ENCODE results near the gene TSC22D1. TPM values are rescaled to one million over a fixed set of nuclear protein-coding genes. Genes with fewer than 3 reads are reported as not detected.

TSC22D1 gene
- total RNA-seq, 1 donor: 173 TPM

DNA sequence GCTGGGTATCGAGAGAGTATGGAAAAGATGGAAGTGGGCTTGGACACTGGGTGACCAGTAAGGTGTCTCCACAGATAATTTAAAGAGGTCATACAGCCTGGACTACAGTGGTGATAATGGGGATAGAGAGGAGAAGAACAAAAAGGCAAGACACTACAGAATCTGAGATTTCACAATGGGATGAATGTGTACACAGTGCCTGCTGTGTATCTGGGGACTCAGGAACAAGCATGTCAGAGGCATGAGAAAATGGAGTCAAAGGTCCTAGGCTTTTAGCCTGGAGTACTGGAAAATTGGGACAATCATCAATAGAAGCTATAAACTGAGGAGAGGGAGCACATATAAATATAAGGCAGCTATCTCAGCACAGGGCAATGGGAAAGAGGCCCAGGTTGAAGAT, 69.4 kb downstream of the TSC22D1 start:
- no peak overlapping the region for H3K4me2 ChIP-seq (ENCODE audit: insufficient read depth, low read length)
- no peaks in the 10 kb centered on the region for H3K9me3 ChIP-seq (ENCODE audit: low read depth, low read length)
- H3K36me3 ChIP-seq (ENCODE audit: insufficient read depth, low read length): peaks cover 2% of the 10 kb centered on the region
- H3K27me3 ChIP-seq (ENCODE audit: insufficient read depth, low read length): no peaks in the 10 kb centered on the region
- TF ChIP-seq, protein P1, sequence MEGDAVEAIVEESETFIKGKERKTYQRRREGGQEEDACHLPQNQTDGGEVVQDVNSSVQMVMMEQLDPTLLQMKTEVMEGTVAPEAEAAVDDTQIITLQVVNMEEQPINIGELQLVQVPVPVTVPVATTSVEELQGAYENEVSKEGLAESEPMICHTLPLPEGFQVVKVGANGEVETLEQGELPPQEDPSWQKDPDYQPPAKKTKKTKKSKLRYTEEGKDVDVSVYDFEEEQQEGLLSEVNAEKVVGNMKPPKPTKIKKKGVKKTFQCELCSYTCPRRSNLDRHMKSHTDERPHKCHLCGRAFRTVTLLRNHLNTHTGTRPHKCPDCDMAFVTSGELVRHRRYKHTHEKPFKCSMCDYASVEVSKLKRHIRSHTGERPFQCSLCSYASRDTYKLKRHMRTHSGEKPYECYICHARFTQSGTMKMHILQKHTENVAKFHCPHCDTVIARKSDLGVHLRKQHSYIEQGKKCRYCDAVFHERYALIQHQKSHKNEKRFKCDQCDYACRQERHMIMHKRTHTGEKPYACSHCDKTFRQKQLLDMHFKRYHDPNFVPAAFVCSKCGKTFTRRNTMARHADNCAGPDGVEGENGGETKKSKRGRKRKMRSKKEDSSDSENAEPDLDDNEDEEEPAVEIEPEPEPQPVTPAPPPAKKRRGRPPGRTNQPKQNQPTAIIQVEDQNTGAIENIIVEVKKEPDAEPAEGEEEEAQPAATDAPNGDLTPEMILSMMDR (IDR thresholded peaks at IDR 0.05; ENCODE audit: extremely low read depth, low read depth, low read length): no peak
- no peak overlapping the region for H3K4me3 ChIP-seq (ENCODE audit: insufficient read depth, low read length)
- peaks cover 19% of the 10 kb centered on the region for H3K79me2 ChIP-seq (ENCODE audit: insufficient read depth, low read length)
- H4K20me1 ChIP-seq (ENCODE audit: insufficient read depth, low read length): no peaks in the 10 kb centered on the region
- H2AFZ ChIP-seq (ENCODE audit: low read length): no peak overlapping the region
- no peak overlapping the region for H3K27ac ChIP-seq (ENCODE audit: low read depth, low read length)
- DNase-seq (ENCODE audit: insufficient read length, low spot score, missing footprints): no peak
- H3K4me1 ChIP-seq (ENCODE audit: insufficient read depth, low read length): no peaks in the 10 kb centered on the region

DNA sequence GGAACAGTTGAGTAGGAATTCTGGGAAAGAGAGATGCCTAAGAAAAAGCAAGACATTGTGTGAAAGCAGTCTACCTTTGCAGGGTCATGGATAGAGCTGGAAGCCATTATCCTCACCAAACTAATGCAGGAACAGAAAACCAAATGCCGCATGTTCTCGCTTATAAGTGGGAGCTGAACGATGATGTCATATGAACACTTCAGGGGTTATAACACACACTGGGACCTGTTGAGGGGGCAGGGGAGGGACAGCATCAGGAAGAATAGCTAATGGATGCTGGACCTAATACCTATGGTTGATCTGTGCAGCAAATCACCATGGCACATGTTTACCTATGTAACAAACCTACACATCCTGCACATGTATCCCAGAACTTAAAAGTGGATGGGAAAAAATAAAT, 69.9 kb downstream of the TSC22D1 start:
- H2AFZ ChIP-seq (ENCODE audit: low read length): no peak overlapping the region
- no peaks in the 10 kb centered on the region for H4K20me1 ChIP-seq (ENCODE audit: insufficient read depth, low read length)
- no peak overlapping the region for H3K4me2 ChIP-seq (ENCODE audit: insufficient read depth, low read length)
- H3K79me2 ChIP-seq (ENCODE audit: insufficient read depth, low read length): peaks cover 22% of the 10 kb centered on the region
- TF ChIP-seq, protein P1 (IDR thresholded peaks at IDR 0.05; ENCODE audit: extremely low read depth, low read depth, low read length): no peak
- no peak overlapping the region for H3K4me3 ChIP-seq (ENCODE audit: insufficient read depth, low read length)
- DNase-seq (ENCODE audit: insufficient read length, low spot score, missing footprints): no peak
- peaks cover 2% of the 10 kb centered on the region for H3K36me3 ChIP-seq (ENCODE audit: insufficient read depth, low read length)
- H3K4me1 ChIP-seq (ENCODE audit: insufficient read depth, low read length): no peaks in the 10 kb centered on the region
- no peaks in the 10 kb centered on the region for H3K27me3 ChIP-seq (ENCODE audit: insufficient read depth, low read length)
- no peaks in the 10 kb centered on the region for H3K9me3 ChIP-seq (ENCODE audit: low read depth, low read length)
- H3K27ac ChIP-seq (ENCODE audit: low read depth, low read length): no peak overlapping the region

DNA sequence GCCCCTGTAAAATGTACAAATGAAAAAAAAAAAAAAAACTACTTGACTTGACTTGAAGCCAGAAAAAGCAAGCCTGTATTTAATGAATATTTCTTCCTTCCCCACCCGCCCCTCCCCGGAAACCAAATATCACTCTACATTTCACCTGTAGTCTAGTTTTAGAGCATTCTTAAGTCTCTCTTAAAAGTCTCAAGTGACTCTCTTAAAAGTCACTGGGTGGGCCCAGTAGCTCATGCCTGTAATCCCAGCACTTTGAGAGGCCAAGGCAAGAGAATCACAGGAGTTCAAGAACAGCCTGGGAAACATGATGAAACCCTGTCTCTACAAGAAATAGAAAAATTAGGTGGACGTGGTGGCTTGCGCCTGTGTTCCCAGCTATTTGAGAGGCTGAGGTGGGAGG, 72.0 kb downstream of the TSC22D1 start:
- Histone ChIP-seq H3K4me1 (ENCODE audit: insufficient read depth, low read length) (no peaks in the 10 kb centered on the region), H3K36me3 (ENCODE audit: insufficient read depth, low read length) (peaks cover 2% of the 10 kb centered on the region), H3K79me2 (ENCODE audit: insufficient read depth, low read length) (peaks cover 26% of the 10 kb centered on the region), H4K20me1 (ENCODE audit: insufficient read depth, low read length) (no peaks in the 10 kb centered on the region), H3K4me2 (ENCODE audit: insufficient read depth, low read length) (no peak overlapping the region), H3K27me3 (ENCODE audit: insufficient read depth, low read length) (no peaks in the 10 kb centered on the region), H3K9me3 (ENCODE audit: low read depth, low read length) (no peaks in the 10 kb centered on the region), H3K4me3 (ENCODE audit: insufficient read depth, low read length) (no peak overlapping the region), H2AFZ (ENCODE audit: low read length) (no peak overlapping the region), H3K27ac (ENCODE audit: low read depth, low read length) (no peak overlapping the region)
- DNase-seq (ENCODE audit: insufficient read length, low spot score, missing footprints): no peak
- TF ChIP-seq, protein P1 (IDR thresholded peaks at IDR 0.05; ENCODE audit: extremely low read depth, low read depth, low read length): no peak

DNA sequence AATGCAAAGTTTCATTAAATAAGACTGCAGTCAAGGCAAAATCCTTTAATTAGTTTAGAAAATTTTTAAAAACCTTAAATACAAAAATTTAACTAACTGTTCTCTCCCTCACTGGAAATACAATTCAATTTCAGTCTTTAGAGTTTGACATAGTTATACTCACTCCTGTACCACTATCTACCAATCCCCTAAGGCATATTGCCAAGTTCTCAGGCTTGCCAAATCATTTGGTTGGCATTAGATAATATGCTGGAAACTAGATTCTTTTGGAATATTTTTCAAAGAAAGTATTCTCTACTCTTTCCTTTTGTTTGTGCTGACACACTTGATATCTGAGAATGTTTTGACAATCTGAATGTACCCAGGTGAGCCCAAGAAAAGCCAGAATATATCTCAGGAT, 77.2 kb downstream of the TSC22D1 start:
- H3K4me1 ChIP-seq (ENCODE audit: insufficient read depth, low read length): no peaks in the 10 kb centered on the region
- H3K27ac ChIP-seq (ENCODE audit: low read depth, low read length): no peak overlapping the region
- peaks cover 49% of the 10 kb centered on the region for H3K79me2 ChIP-seq (ENCODE audit: insufficient read depth, low read length)
- H2AFZ ChIP-seq (ENCODE audit: low read length): no peak overlapping the region
- no peaks in the 10 kb centered on the region for H3K36me3 ChIP-seq (ENCODE audit: insufficient read depth, low read length)
- H3K27me3 ChIP-seq (ENCODE audit: insufficient read depth, low read length): no peaks in the 10 kb centered on the region
- H3K9me3 ChIP-seq (ENCODE audit: low read depth, low read length): no peaks in the 10 kb centered on the region
- H4K20me1 ChIP-seq (ENCODE audit: insufficient read depth, low read length): no peaks in the 10 kb centered on the region
- DNase-seq (ENCODE audit: insufficient read length, low spot score, missing footprints): no peak
- H3K4me2 ChIP-seq (ENCODE audit: insufficient read depth, low read length): no peak overlapping the region
- TF ChIP-seq, protein P1 (IDR thresholded peaks at IDR 0.05; ENCODE audit: extremely low read depth, low read depth, low read length): no peak
- H3K4me3 ChIP-seq (ENCODE audit: insufficient read depth, low read length): no peak overlapping the region
